Keratinocyte (primary cell): ENCODE data around the gene DPP10.

Experiments
- CTCF ChIP-seq, 3 experiments: IDR thresholded peaks in 1 of 3; conservative IDR thresholded peaks in 1 of 3; optimal IDR thresholded peaks in 1 of 3; 2 replicates in 2 of 3; 3 replicates in 1 of 3; pipeline versions ENCODE3 to v1.5.1; 2011; ENCODE audit warnings: low read length in 3 of 3, mild to moderate bottlenecking in 3 of 3, moderate library complexity in 2 of 3, control low read depth in 1 of 3, inconsistent platforms in 1 of 3; ENCODE audit not compliant: insufficient read depth in 2 of 3; ENCODE audit errors: extremely low read depth in 1 of 3
- EZH2 ChIP-seq: IDR thresholded peaks from one replicate; pipeline ENCODE4 v1.6.1; 2012; ENCODE audit warnings: inconsistent platforms, mild to moderate bottlenecking, low read length, moderate library complexity

- TF ChIP-seq CTCF (optimal IDR thresholded peaks at IDR 0.05 in 1 of 3, IDR thresholded peaks at IDR 0.05 in 1 of 3, conservative IDR thresholded peaks at IDR 0.05 in 1 of 3; ENCODE audit: extremely low read depth in 1 of 3, insufficient read depth in 2 of 3, low read length in 3 of 3) (no peak), EZH2 (no peak)
These were observed 627.6 kb downstream of the DPP10 start for GRCh38 chr2:115070002-115070401.
